H1 (cell line): Measurements from ENCODE around the gene KLK1. TPM values are rescaled to one million over a fixed set of nuclear protein-coding genes. Genes with fewer than 3 reads are reported as not detected.
A peak's percentile ranks its signal among the peaks of the same experiment; 100 is the strongest.

ENCODE experiments used
- CTCF ChIA-PET: fragments of 300-600 bp; sonication (Branson Sonifier 250); formaldehyde crosslinking; loops from one replicate; lab custom pipeline; 2021; ENCODE audit not compliant: partially characterized antibody; lab: Charles Lee
- POLR2A ChIA-PET: fragments of 300-600 bp; sonication (Branson Sonifier 250); formaldehyde crosslinking; loops from one replicate; lab custom pipeline; 2021; ENCODE audit warnings: inconsistent platforms; ENCODE audit not compliant: partially characterized antibody; lab: Charles Lee
- DNase-seq, 2 experiments: peaks; one replicate each; pipeline versions ENCODE4 v3.0.0 to v3.0.0-alpha.2; 2010 to 2022; ENCODE audit warnings: low spot score in 2 of 2, low read depth in 1 of 2, mixed read lengths in 1 of 2
- FAIRE-seq: peaks from 2 replicates; lab custom pipeline; 2011; peaks lifted over from hg19 to GRCh38; lab: Jason Lieb, UNC
- H2AFZ ChIP-seq: 2 replicates; pipeline ENCODE4 v1.8.1; 2012; ENCODE audit warnings: low read length, inconsistent platforms
- H2AK5ac ChIP-seq: 2 replicates; pipeline ENCODE4 v1.6.1; 2013; ENCODE audit warnings: low read depth, low read length
- H2BK120ac ChIP-seq: replicated peaks from 2 replicates; pipeline ENCODE3; 2013; ENCODE audit warnings: low read depth, low read length, inconsistent platforms
- H2BK12ac ChIP-seq: 2 replicates; pipeline ENCODE4 v1.6.1; 2013; ENCODE audit warnings: low read depth, low read length
- H2BK15ac ChIP-seq: 2 replicates; pipeline ENCODE4 v1.6.1; 2013; ENCODE audit warnings: low read length
- H2BK20ac ChIP-seq: 2 replicates; pipeline ENCODE4 v1.6.1; 2013; ENCODE audit warnings: low read length
- H2BK5ac ChIP-seq: 2 replicates; pipeline ENCODE4 v1.6.1; 2013; ENCODE audit warnings: low read depth, low read length
- H3K14ac ChIP-seq: 2 replicates; pipeline ENCODE4 v1.6.1; 2013; ENCODE audit warnings: inconsistent platforms; ENCODE audit not compliant: insufficient read length
- H3K18ac ChIP-seq: 2 replicates; pipeline ENCODE4 v1.6.1; 2013; ENCODE audit warnings: low read length; ENCODE audit errors: extremely low read depth
- H3K23ac ChIP-seq: 2 replicates; pipeline ENCODE4 v1.6.1; 2013; ENCODE audit warnings: inconsistent platforms; ENCODE audit not compliant: insufficient read length
- H3K23me2 ChIP-seq: 2 replicates; pipeline ENCODE4 v1.6.1; 2013; ENCODE audit warnings: low read depth, low read length
- H3K27ac ChIP-seq: 2 replicates; pipeline ENCODE4 v1.6.1; 2011; ENCODE audit warnings: low read depth, low read length, inconsistent platforms
- H3K27me3 ChIP-seq, 4 experiments: replicated peaks in 1 of 4; 1 replicate in 1 of 4; 2 replicates in 3 of 4; pipeline versions ENCODE4 v1.6.1 to v1.8.1; 2011 to 2013; ENCODE audit warnings: low read length in 3 of 4, mild to moderate bottlenecking in 3 of 4, inconsistent platforms in 2 of 4, mixed read lengths in 2 of 4, moderate library complexity in 1 of 4; ENCODE audit not compliant: control insufficient read depth in 3 of 4, insufficient read depth in 3 of 4; ENCODE audit errors: extremely low read depth in 1 of 4
- H3K36me3 ChIP-seq, 4 experiments: 2 replicates each; pipeline versions ENCODE4 v1.6.1 to v1.8.1; 2011 to 2013; ENCODE audit warnings: mild to moderate bottlenecking in 4 of 4, low read length in 3 of 4, moderate library complexity in 2 of 4, control low read depth in 1 of 4, inconsistent platforms in 1 of 4; ENCODE audit not compliant: insufficient read depth in 4 of 4, control insufficient read depth in 2 of 4
- H3K4ac ChIP-seq: replicated peaks from 2 replicates; pipeline ENCODE3; 2013; ENCODE audit warnings: low read length, low read depth, mixed read lengths, inconsistent platforms; ENCODE audit not compliant: insufficient read length
- H3K4me1 ChIP-seq, 4 experiments: replicated peaks in 1 of 4; 1 replicate in 1 of 4; 2 replicates in 3 of 4; pipeline versions ENCODE4 v1.6.1 to v1.8.1; 2011 to 2013; ENCODE audit warnings: low read length in 3 of 4, inconsistent platforms in 2 of 4, mixed read lengths in 1 of 4; ENCODE audit not compliant: insufficient read depth in 4 of 4, control insufficient read depth in 3 of 4
- H3K4me2 ChIP-seq, 2 experiments: 2 replicates each; pipeline versions ENCODE4 v1.6.1 to v1.8.1; 2011 to 2013; ENCODE audit warnings: low read depth in 2 of 2, low read length in 2 of 2, control low read depth in 1 of 2, inconsistent platforms in 1 of 2, mild to moderate bottlenecking in 1 of 2; ENCODE audit not compliant: insufficient read depth in 1 of 2
- H3K4me3 ChIP-seq, 4 experiments: fragments of 200-600, 300-600 bp in 1 of 4; sonication (generic), shearing (Covaris generic), sonication (Bioruptor Twin) in 1 of 4; 2 replicates each; pipeline versions ENCODE4 v1.5.1 to v1.8.1; 2011 to 2016; ENCODE audit warnings: low read length in 4 of 4, low read depth in 3 of 4, control low read depth in 2 of 4, inconsistent platforms in 2 of 4, mild to moderate bottlenecking in 2 of 4, mixed read lengths in 1 of 4, moderate library complexity in 1 of 4; ENCODE audit not compliant: insufficient read depth in 2 of 4; ENCODE audit errors: extremely low read depth in 1 of 4
- H3K56ac ChIP-seq: replicated peaks from 2 replicates; pipeline ENCODE3; 2013; ENCODE audit warnings: low read depth, mild to moderate bottlenecking, mixed read lengths, low read length, inconsistent platforms; ENCODE audit not compliant: insufficient read length
- H3K79me1 ChIP-seq: 2 replicates; pipeline ENCODE4 v1.6.1; 2013; ENCODE audit warnings: low read depth, low read length, control low read depth
- H3K79me2 ChIP-seq, 2 experiments: 2 replicates each; pipeline versions ENCODE4 v1.6.1 to v1.8.1; 2012 to 2013; ENCODE audit warnings: low read length in 2 of 2, mild to moderate bottlenecking in 2 of 2, inconsistent platforms in 1 of 2; ENCODE audit not compliant: insufficient read depth in 2 of 2, control insufficient read depth in 1 of 2
- H3K9ac ChIP-seq, 4 experiments: replicated peaks in 1 of 4; 1 replicate in 1 of 4; 2 replicates in 3 of 4; pipeline versions ENCODE4 v1.6.1 to v1.8.1; 2011 to 2013; ENCODE audit warnings: low read depth in 3 of 4, low read length in 3 of 4, control low read depth in 2 of 4, mild to moderate bottlenecking in 2 of 4, moderate library complexity in 2 of 4, inconsistent platforms in 1 of 4; ENCODE audit errors: extremely low read depth in 1 of 4
- H3K9me3 ChIP-seq, 2 experiments: 2 replicates each; pipeline versions ENCODE4 v1.6.1 to v1.8.1; 2012 to 2013; ENCODE audit warnings: mild to moderate bottlenecking in 2 of 2, moderate library complexity in 2 of 2, control low read depth in 1 of 2, inconsistent platforms in 1 of 2, low read depth in 1 of 2, low read length in 1 of 2, mixed read lengths in 1 of 2; ENCODE audit not compliant: insufficient read depth in 2 of 2
- H4K20me1 ChIP-seq, 2 experiments: replicated peaks in 1 of 2; 2 replicates each; pipeline versions ENCODE3 to v1.8.1; 2011 to 2013; ENCODE audit warnings: inconsistent platforms in 2 of 2, low read length in 2 of 2, mild to moderate bottlenecking in 1 of 2; ENCODE audit not compliant: insufficient read depth in 2 of 2, control insufficient read depth in 1 of 2
- H4K5ac ChIP-seq: 2 replicates; pipeline ENCODE4 v1.6.1; 2013; ENCODE audit warnings: low read length, low read depth, mixed read lengths, inconsistent platforms; ENCODE audit not compliant: insufficient read length
- H4K8ac ChIP-seq: 2 replicates; pipeline ENCODE4 v1.8.0; 2013; ENCODE audit warnings: mild to moderate bottlenecking, moderate library complexity, low read length, inconsistent platforms; ENCODE audit not compliant: insufficient read depth; ENCODE audit errors: extremely low read depth
- H4K91ac ChIP-seq: replicated peaks from 2 replicates; pipeline ENCODE3; 2013; ENCODE audit warnings: low read length, mixed read lengths, inconsistent platforms; ENCODE audit not compliant: insufficient read length
- BCL11A ChIP-seq, 2 experiments: IDR thresholded peaks; one replicate each; pipeline ENCODE4 v1.6.1; 2011; ENCODE audit warnings: low read depth in 2 of 2, low read length in 2 of 2, mild to moderate bottlenecking in 2 of 2
- CHD2 ChIP-seq: IDR thresholded peaks from 2 replicates; pipeline ENCODE4 v1.6.1; 2012; ENCODE audit warnings: low read length, improper control_type of control experiment
- YY1 ChIP-seq: IDR thresholded peaks from 2 replicates; pipeline ENCODE4 v1.6.1; 2011; ENCODE audit warnings: low read depth, mild to moderate bottlenecking, low read length
- WGBS, 2 experiments: shearing (Covaris generic) in 1 of 2; methylation state at CpG; one replicate each; pipeline versions ENCODE4 v1.1.6 to v1.1.7; 2013 to 2015; ENCODE audit warnings: low lambda C conversion rate in 2 of 2, mixed read lengths in 2 of 2, inconsistent platforms in 1 of 2, low coverage in 1 of 2, missing lambda C conversion rate in 1 of 2; ENCODE audit not compliant: insufficient replicate concordance in 2 of 2, insufficient coverage in 1 of 2, insufficient read length in 1 of 2; ENCODE audit errors: extremely low coverage in 1 of 2, missing lambda C conversion rate in 1 of 2; 5-methylcytosine and 5-hydroxymethylcytosine counted together
- polyA plus RNA-seq, 7 experiments: library from polyadenylated mRNA; depleted of rRNA in 3 of 7; stranded (reverse) in 5 of 7; unstranded in 2 of 7; fragments of >200 nt in 5 of 7; fragments of 200-250 nt in 2 of 7; gene quantifications; 1 replicate in 5 of 7; 2 replicates in 1 of 7; 4 replicates in 1 of 7; pipeline versions ENCODE4 v1.2.1 to v1.2.3, GENCODE V29; 2011 to 2013; ENCODE audit warnings: missing spikeins in 2 of 7, mixed read lengths in 2 of 7
- total RNA-seq: library from RNA; stranded (reverse); fragmentation: NEBNext Ultra II Directional; extraction: Animal tissue kit (Norgen Biotek cat#: 25700); gene quantifications from 2 replicates; pipeline ENCODE4 v1.2.1, GENCODE V29; 2021

Gene KLK1
- total and polyA plus RNA-seq, 2 of the 8 experiments (the other 6 are each of a cell fraction or from before 2014, with no cell fraction given): 3.4 to 4.0 TPM

DNA sequence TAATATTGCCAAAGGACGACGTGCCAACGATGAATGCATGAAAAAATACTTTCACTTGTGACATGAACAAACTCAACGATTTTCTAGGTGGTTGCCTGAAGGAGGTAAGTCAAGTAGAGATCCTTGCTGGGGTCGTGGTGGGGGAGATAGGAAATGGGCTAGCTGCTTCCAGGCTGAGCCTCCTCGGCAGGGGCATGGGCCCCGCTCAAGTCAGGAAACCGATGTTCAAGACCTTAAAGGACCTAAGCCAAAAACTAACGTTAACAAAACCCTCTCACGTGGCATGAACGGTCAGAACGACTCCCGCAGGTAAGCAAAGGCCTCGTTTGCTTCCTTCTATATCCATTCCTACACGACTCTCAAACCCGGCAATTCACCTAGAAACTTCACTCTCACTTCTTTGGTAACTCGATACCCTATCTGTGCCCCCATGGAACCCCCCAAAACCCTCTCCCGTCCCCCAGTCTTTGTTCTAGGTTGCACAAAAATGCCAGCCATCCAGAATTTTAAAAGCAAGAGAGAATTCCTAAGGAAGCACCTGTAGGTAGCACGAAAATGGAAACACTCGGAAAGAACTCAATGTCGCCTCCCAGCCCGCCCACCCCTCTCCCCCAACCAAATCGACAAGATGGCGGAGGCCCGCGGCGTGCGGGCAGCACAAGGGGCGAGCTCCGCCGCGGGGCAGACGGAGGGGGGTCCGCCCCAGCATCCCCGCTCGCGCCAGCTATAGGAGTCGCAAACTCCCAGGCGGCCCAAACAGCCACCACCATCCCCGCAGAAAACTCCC, 19.8 kb downstream of the KLK1 start:
- Histone ChIP-seq H2BK120ac (peak overlapping the region; percentile 55), H3K36me3 (peaks cover 20 to 35% (median 31%) of the 10 kb centered on the region in 4 experiments; a peak in 7 of 8 replicates), H3K9ac (peak overlapping the region; percentile 95 to 100 (median 100)), H2BK12ac (peak overlapping the region; percentile 100; the same call in 1 of the 2 replicates), H3K79me2 (peaks cover 25 to 45% of the 10 kb centered on the region in 2 experiments), H2BK20ac (no peak overlapping the region), H4K91ac (peak overlapping the region; percentile 97), H3K27ac (peak overlapping the region; percentile 100), H3K14ac (peak overlapping the region; percentile 22), H3K4ac (peak overlapping the region; percentile 89), H3K56ac (peak overlapping the region; percentile 86), H3K18ac (peak overlapping the region; percentile 99), H2AK5ac (peak overlapping the region; percentile 95; the same call in 1 of the 2 replicates), H3K27me3 (peaks cover 0 to 3% (median 1%) of the 10 kb centered on the region in 4 experiments; a peak in 3 of 7 replicates), H3K4me3 (peak overlapping the region; percentile 88 to 99 (median 97)), H4K5ac (peak overlapping the region; percentile 98), H3K23ac (no peak overlapping the region), H3K9me3 (no peaks in the 10 kb centered on the region), H4K20me1 (peaks cover 29% of the 10 kb centered on the region in 2 experiments), H3K79me1 (peaks cover 14% of the 10 kb centered on the region), H2BK5ac (peak overlapping the region; percentile 100), H4K8ac (peak overlapping the region; percentile 100), H2BK15ac (no peak overlapping the region), H2AFZ (0 out of 2 replicates have a peak overlapping the region, but pooled peaks have one; percentile 99), H3K23me2 (peaks cover 12% of the 10 kb centered on the region), H3K4me1 (peaks cover 0 to 11% (median 5%) of the 10 kb centered on the region in 4 experiments; a peak in 5 of 7 replicates), H3K4me2 (peak overlapping the region; percentile 60 to 89)
- WGBS, 2 experiments: 4% methylated on average over 22 of the region's 40 CpGs; no CpG with 5 or more reads in 1 of the 2 experiments
- DNase-seq (no peak), FAIRE-seq (no peak)
- ChIA-PET POLR2A (interaction anchor here (0.6 to 15.0 kb wide), 34 partner anchors 12 to 544 kb away, joined by 3 to 275 read pairs (median 4); partner anchors contain the start of genes ACP4, KLK1, KLK3 and KLK4), CTCF (no interaction called here)
- TF ChIP-seq YY1 (no peak; the same call in 1 of the 2 replicates), CHD2 (no peak), BCL11A (IDR thresholded peaks at IDR 0.05; ENCODE audit: low read depth in 2 of 2, low read length in 2 of 2) (no peak)
